Muscle of arm (tissue), 14 donors: ENCODE results near the gene ZNF408. TPM values are rescaled to one million over a fixed set of nuclear protein-coding genes. Genes with fewer than 3 reads are reported as not detected.
"Not testable (repeated sequence)": the region's sequence is repeated elsewhere in the genome, so short reads cannot be mapped to it uniquely, and the experiment has no call there.

Experiments used
- DNase-seq: peaks from one replicate; pipeline ENCODE4 v3.0.0-alpha.2; 2013
- long read RNA-seq, 11 donors: transcript quantifications; one replicate each; lab custom pipeline, GENCODE V29; 2026
- polyA plus RNA-seq, 12 donors: library from polyadenylated mRNA; unstranded; fragments of 120-200 nt; gene quantifications; one replicate each; pipeline ENCODE4 v1.2.1, GENCODE V29; 2013; ENCODE audit not compliant: insufficient read length in 12 of 12

ZNF408 gene
- 10 to 100 TPM in 2 of 12 donors, 1 to 10 TPM in 9, not detected in 1; 5.1 to 14.1 (median 6.6) TPM for polyA plus RNA-seq
- long read RNA-seq, donor 1, transcript ZNF408-201 (5 exons, 2,442 nt), result major isoform, 11 of 12 reads
- long read RNA-seq, donor 1, partial matches to known transcripts, result 0 of 12 reads
- long read RNA-seq, donor 1, other reads (novel, unspliced or antisense), result 0 of 12 reads
- long read RNA-seq, donor 2, transcript ZNF408-201 (5 exons, 2,442 nt), result major isoform, 11 of 11 reads
- long read RNA-seq, donor 2, partial matches to known transcripts, result 0 of 11 reads
- long read RNA-seq, donor 2, other reads (novel, unspliced or antisense), result 0 of 11 reads
- long read RNA-seq, donor 3, partial matches to known transcripts, result 0 of 1 reads
- long read RNA-seq, donor 3, other reads (novel, unspliced or antisense), result 0 of 1 reads
- long read RNA-seq, donor 4, partial matches to known transcripts, result 0 of 2 reads
- long read RNA-seq, donor 4, other reads (novel, unspliced or antisense), result 0 of 2 reads
- long read RNA-seq, donor 5, result 0 reads
- long read RNA-seq, donor 6, partial matches to known transcripts, result 0 of 2 reads
- long read RNA-seq, donor 6, other reads (novel, unspliced or antisense), result 0 of 2 reads
- long read RNA-seq, donor 7, partial matches to known transcripts, result 0 of 2 reads
- long read RNA-seq, donor 7, other reads (novel, unspliced or antisense), result 0 of 2 reads
- long read RNA-seq, donor 8, partial matches to known transcripts, result 0 of 4 reads
- long read RNA-seq, donor 8, other reads (novel, unspliced or antisense), result 0 of 4 reads
- long read RNA-seq, donor 9, partial matches to known transcripts, result 0 of 4 reads
- long read RNA-seq, donor 9, other reads (novel, unspliced or antisense), result 0 of 4 reads
- long read RNA-seq, donor 10, partial matches to known transcripts, result 0 of 4 reads
- long read RNA-seq, donor 10, other reads (novel, unspliced or antisense), result 0 of 4 reads
- long read RNA-seq, donor 11, partial matches to known transcripts, result 0 of 4 reads
- long read RNA-seq, donor 11, other reads (novel, unspliced or antisense), result 0 of 4 reads

DNA sequence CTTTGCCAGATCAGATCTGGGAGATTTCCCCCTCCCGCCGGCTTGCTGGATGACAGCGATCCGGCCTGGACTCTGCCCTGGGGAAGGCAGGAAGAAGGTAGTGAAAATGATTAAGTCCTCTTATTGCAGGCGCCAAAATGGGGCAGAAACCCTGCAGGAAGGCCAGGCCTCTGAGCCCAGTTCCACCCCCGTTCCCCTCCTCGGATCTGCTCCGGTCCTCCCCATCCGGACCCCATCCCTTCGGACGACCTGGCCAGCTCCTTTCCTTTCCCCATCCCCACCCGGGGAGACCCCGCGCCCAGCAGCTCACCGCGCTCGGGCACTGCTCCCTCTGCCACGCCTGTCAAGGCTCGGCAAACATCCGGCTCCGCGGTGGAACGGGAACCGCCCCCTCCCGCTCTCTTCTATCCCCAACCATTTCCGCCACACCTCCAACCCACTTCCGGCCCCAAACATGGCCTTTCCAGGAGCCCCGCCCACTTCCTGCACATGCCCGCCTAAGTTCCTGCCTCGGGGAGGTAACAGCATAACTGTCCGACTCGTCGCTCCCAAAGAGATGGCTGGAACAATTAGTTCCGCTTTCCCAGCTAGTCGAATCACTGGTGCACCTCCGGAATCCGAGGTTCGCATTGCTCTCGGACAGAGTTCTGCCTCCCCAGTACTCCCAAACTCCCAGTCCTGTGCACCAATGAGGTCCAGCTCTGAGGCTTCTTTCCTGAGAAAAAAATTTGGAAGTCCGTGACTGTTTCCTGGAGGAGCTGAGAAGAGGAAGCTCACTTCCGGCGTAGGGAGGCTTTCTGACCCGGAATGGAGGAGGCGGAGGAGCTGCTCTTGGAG, at the start of gene ZNF408, which contains the start of gene ARHGAP1:
Gene ZNF408, plus strand, starts transcription at position 791 of the 837 bp plus-strand sequence. Its CDS starts 17 bp downstream, at position 808.
Gene ARHGAP1, minus strand, starts transcription at position 379 of the 837 bp plus-strand sequence. CDS start 4,512 bp downstream, outside the sequence.
- DNase-seq, result peak; percentile 99

DNA sequence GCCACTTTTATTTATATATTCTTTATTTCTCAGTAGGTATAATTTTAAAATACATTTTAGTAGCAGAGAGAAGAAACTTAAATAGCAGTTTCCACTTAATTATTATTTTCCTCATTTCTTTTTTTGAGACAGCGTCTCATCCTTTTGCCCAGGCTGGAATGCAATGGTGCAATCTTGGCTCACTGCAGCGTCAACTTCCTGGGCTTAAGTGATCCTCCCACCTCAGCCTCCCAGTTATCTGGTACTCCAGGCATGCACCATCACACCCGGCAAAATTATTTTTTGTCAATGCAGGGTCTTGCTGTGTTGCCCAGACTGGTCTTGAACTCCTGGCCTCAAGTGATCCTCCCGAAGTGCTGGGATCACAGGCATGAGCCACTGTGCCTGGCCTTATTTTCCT, 45.2 kb upstream of the ZNF408 start:
- DNase-seq, result no peak

DNA sequence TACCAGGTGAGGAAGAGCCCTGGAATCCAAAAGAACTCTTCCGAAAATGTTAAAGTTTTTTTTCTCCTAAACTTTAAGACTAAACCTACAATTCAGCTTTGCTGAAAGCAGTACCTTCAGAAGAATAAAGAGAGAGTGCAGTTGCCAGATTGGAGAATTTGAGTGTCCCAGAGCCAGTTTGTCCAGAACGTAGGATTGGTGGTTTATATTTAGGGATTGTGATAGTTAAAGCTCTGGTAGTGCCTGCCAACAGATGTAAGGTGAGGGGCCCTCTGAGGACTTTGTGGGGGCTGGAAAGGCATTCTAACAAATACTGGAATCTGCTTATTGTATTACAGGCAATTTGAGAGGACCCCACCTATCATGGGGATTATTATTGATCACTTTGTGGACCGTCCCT, 43.6 kb upstream of the ZNF408 start:
- no peak for DNase-seq

DNA sequence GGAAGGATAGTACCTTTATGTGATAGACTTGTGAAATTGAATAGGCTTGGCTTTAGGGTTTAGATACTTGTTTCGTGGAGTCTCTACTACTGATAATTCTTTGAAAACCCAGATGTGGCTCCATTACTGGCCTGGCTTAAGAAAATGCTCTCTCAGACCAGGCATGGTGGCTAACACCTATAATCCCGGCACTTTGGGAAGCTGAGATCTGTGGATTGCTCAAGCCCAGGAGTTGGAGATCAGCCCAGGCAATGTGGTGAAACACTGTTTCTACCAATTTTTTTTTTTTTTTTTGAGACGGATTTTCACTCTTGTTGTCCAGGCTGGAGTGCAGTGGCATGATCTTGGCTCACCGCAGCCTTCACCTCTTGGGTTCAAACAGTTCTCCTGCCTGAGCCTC, 42.6 kb upstream of the ZNF408 start:
- no peak for DNase-seq

DNA sequence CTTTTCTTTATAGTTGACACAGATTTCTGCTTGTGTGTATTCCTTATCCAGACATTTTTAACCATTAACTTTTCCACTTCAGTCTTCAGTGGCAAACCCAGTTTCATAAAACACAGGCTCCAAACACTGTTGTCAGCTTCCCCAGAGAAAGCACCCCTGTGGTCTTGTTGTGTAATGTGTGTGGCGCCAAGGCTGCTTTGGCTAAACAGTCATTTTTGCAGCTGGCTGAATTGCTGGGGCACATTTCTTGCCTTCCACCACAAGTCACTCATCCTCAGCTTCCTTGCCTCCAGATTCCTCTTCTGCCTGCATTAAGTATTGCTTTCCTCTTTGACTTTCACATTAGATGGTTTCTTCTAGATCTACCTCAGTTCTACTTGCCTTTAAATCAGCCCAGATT, 40.9 kb upstream of the ZNF408 start:
- no peak for DNase-seq

DNA sequence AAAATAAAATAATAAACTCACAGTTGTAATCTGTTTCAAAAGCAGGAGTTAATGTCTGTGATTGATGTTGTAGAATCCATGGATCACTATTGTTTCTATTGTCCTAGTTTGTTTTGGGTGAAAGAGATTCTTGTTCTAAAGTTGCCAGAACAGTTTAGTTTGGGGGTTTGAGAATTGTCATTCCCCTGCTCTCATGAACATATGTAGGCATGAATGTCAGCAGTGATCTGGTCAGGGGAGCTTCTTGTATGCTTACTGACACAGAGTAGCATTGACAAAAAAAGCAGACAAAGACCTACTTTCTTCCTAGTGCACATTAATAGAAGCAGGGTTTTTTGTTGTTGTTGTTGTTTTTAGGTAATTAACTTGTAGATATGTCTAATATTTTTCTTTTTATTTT, 39.0 kb upstream of the ZNF408 start:
- no peak for DNase-seq

DNA sequence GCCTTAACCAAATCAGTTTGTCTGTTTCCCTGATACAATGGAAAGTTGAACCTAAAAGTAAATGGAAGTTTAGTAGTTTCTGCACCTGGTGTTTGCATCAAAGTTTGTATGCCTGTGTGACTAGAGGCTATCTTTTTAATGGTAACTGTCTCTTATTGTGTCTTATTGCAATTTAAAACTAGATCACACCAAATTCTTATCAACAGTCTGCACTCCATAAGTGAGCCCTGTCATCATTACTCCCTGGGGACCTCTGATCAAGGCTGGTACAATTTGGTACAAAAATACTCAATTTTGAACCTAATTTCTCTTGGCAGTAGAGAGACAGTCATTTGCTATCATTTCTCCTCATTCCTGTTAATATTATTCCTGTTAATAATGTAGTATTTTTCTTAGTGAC, 38.5 kb upstream of the ZNF408 start:
- DNase-seq, result no peak

DNA sequence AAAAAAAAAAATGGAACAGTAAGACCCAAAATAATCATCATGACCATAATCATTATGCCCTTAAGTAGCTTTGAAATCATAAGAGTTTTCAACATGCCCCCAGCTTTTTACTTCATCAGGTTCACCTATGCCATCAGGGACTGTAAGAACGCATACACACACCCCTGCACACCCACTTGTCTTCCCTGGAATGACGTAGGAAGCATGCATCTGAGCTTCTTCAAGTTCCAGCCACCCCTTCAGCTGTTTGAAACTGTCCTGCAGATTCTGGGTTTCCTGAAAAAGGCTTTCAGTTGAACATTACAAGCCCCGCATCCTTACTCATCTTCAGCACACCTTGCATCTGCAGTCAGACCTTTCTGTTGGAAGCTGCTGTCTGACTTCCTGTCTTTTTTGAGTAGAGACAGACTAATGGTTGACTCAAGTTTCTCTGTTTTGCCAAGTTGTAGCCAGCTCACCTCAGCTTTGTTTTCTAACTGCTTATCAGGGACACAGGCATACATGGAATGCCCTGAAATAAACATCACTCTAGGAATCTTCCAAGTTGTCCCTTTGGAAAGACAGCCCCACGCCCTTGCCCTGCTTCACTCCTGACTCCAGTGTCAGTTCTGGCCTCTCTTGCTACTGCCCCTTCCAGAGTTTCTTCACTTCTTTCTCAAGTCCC, 37.4 kb upstream of the ZNF408 start:
- DNase-seq, result no peak

DNA sequence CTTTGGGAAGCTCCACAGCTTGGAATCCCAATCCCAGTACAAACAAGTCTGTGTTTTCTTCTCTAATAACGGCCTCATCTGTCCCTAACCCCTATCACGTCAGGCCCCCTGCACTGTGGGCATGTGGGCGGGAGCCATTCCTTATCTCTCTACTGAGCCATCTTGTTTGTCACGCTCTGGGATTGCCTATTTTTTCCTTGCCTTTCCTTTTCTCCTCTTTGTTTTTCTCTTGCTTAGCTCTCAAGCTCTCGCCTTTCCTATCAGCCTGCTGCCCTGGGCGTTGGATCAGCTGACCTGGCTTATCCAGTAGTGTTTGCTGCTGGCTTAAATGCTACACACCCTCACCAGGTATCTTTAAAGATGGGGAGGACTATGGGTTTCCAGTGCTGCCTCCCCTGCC, 36.2 kb upstream of the ZNF408 start:
- DNase-seq, result no peak

DNA sequence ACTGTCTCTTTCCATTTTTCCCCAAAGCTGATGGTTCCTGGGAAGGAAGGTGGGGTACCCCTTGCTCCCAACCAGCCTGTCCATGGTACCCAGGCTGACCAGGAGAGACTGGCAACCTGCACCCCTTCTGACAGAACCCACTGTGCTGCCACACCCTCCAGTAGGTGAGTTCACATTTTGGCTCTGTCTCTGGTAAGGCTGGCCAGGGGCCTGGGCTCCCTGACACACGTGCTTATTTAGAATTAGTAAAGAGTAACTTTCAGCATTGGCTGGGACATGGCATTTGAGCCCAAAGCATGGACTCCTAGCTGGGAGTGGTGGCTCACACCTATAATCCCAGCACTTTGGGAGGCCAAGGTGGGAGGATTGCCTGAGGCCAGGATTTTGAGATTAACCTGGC, 35.5 kb upstream of the ZNF408 start:
- no peak for DNase-seq

DNA sequence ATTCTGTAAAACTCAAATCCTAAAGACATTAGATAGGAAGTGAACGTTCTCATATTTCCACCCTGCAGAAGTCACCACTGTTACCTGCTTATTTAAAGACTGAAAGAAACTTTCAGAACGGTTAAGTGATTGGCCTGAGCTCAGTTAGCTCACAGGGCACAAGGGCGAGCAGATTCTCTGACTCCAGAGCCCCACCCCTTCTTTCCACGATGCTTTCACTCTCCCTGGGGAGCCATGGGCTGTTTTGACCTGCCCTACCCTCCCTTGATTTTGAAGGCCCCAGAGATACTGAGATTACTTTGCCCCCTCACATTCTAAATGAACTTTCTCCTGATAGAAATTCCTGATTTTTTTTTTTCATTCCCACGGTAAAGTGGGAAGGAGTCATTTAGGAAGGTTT, 34.3 kb upstream of the ZNF408 start:
- no peak for DNase-seq

DNA sequence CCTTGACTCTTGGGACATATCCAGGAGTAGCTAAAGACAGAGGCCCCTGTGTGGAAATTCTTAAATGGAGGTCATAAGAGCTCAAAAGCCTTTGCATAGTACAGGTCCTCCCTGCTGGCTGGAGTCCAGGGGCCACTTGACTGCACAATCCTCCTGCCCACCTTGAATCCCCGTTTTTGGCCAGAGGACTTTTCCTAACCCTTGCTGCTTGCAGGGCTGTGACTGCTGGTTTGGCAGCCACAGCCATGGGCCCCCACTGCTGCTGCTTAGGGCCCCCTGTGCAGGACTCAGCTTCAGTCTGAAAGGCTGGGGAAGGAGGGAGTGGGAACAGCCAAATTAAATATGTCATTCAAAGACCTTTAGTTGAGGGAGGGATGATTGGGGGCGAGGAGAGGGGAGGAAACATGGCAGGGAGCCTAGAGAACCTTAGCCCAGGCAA, 33.8 kb upstream of the ZNF408 start:
- DNase-seq, result no peak

DNA sequence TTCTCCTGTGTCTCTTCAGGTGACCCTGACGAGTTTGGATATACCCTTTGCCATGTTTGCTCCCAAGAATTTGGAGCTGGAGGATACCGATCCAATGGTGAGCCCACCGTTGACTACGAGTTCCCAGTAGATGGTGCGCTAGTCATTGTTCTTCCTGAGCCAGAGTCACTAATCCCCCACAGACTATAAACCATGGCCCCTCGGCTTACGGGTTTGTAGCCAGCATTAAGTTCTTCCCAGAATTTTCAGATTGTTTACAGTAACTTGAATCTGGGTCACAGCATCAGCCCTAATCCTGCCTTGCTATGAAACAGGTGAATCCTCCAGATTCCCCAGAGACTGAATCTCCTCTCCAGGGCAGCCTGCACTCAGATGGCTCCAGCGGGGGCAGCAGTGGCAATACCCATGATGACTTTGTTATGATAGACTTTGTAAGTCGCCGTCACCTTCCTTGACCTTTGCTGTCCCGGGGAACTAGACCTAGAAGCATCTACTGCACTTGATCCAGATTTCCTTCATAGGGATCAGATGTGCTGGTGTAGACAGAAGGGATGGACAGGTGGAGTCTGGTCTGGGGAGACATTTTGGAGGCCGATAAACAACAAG, 32.2 kb upstream of the ZNF408 start:
- no peak for DNase-seq

DNA sequence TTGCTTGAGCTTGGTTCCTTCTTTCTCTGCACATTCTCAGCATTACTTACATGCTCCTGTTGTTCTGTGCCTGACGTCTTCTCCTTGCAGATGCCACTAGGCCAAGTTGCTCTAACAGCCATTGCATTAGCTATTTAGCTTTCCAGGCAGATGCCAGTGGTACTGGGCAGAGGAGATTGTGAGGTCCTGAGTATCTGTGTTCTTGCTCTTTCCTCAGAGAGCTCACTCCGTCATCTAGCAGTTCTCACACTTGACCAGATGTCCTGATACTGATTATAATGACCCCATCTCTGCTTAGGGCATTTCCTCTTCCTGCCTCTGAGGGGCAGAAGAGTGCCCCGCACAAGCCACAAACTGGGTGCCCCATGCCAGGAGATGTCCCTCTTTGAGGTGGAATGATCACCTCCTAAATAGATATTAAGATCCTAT, 31.1 kb upstream of the ZNF408 start:
- no peak for DNase-seq

DNA sequence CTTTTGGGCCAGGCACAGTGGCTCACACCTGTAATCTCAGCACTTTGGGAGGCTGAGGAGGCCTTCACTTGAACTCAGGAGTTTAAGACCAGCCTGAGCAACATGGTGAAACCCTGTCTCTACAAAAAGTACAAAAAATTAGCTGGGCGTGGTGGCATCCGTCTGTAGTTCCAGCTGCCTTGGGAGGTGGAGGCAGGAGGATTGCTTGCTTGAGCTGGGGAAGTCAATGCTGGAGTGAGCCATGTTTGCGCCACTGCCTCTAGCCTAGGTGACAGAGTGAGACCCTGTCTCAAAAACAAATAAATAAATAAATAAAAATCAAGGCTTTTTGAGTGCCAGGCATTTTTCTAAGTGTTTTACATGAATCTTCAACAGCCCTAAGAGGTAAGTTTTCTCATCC, 30.3 kb upstream of the ZNF408 start:
- not testable (repeated sequence) for DNase-seq

DNA sequence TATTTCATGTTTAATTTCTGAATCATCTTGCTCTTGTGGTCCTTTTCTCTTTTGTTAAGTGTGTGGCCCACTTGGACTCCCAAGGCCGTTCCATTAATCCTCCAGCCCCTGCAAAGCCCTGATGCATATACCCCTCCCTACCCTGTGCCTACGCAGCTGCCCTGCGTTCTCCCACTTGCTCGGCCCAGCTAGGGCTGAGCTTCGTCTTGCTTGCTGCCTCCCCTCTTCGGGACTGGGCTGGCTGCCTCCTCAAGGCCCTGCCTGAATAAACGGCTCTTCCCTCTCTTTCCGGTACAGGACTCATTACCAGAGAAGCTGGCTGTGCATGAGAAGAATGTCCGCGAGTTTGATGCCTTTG, 28.9 kb upstream of the ZNF408 start:
- DNase-seq, result no peak

DNA sequence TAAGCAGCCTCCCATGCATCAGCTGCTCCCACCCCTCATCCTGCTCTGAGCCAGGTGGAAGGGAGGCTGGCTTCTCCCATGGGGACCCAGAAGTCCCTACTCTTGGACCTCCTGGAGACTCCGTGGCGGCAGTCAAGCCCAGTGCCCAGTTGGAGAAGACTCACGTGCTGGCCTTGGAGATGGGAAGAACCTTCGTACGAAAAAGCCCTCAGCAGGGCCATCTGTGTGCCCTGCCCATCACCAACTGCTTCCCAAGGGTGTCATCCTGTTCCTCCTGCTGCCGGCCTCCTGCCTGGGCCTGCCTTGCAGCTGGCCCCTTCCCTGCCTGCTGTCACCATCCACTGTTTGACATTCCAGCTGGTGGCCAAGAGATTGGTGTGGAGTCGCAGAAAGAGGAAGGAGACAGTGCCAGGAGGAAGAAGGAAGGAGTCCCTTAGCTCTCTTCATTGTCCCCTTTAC, 28.4 kb upstream of the ZNF408 start:
- DNase-seq, result no peak

DNA sequence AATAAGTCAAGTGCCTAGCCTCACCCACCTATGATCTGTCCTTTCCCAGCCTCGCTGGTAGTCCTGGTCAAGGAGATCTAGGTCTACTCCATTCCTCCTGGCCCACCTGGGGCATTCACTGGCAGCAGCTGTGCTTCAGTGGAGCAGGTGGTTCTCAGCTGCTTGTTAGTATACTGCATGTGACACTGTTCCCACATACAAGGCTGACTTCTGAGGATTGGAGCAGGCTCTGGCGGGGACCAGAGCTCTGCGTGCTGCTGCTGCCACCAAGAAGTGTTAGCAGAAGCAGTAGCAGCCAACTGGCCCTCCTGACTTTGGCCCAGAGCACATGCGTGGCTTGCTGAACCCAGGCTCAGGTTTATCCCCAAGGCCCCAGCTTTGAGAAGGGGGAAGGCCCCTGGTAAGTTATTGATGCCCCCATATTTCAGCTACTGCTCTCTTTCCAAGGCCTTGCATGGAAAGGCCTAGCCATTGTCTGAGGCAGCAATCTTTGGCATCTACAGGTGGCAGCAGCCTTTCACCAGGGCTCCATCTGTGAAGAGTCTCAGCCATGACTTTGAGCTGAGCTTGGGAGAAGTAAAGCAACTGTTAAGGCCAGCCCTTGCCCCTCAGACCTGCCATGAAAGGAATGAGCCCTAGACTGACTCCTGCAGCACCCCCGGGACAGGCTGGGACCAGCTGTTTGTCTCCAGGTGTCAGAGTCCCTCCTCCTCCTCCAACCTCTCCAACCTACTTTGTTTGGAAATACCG, 26.9 kb upstream of the ZNF408 start:
- DNase-seq, result no peak

DNA sequence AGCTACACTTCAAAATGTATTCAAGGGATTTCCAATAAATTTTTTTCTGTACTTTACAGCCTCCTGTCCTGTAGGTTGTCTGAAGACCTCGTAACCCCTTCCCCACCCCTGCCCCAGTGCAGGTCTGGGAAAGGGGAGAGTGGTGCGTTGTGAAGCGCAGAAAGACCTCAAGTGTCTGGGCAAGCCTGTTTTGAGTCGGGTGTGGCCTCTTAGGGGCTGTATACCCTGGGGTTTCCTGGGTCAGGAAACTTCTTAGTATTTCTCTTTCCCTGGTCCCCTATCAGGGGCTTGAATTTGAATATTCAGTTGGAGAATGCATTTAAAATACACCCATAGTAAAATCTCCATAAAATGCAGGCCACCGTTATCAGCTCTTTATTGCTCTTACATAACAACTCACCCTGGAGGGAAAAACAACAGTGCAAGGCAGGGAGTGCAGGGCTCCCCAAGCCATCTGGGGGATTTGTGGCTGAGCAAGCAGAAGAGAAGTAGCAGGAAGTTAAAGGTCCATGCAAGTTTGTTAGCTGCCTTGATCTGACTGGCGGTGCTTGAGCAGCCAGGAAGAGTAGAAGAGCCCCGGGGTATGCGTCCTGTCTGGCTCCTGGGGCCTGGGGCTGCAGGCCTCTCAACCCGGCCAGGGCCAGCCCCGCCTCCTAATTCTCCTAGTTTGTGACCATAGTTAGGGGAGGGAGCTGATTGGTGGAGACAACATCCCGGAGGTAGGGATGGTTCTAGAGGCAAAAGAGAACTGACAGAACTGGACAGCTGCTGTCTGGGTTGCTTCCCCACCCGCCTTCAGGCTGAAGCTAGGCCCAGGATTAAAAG, 26.2 kb upstream of the ZNF408 start:
- DNase-seq, result peak; percentile 51
